Colonic mucosa (tissue), 4 donors: ENCODE results near the gene CDH3. TPM values are rescaled to one million over a fixed set of nuclear protein-coding genes. Genes with fewer than 3 reads are reported as not detected.

Source experiments
- DNase-seq: peaks from one replicate; pipeline ENCODE4 v3.0.0-alpha.2; 2020
- H3K27ac ChIP-seq: fragments of 200-600 bp; one replicate; pipeline ENCODE4 v1.8.0; 2021
- H3K27me3 ChIP-seq: fragments of 200-600 bp; one replicate; pipeline ENCODE4 v1.8.0; 2021
- H3K36me3 ChIP-seq: fragments of 200-600 bp; one replicate; pipeline ENCODE4 v1.8.0; 2021
- H3K4me1 ChIP-seq: fragments of 200-600 bp; one replicate; pipeline ENCODE4 v1.8.0; 2021; ENCODE audit warnings: mild to moderate bottlenecking
- H3K4me3 ChIP-seq: fragments of 200-600 bp; one replicate; pipeline ENCODE4 v1.8.0; 2021
- H3K9ac ChIP-seq, 2 donors: one replicate each; pipeline ENCODE4 v1.7.0; 2013; ENCODE audit warnings: control low read depth in 2 of 2, low read depth in 2 of 2, low read length in 2 of 2
- H3K9me3 ChIP-seq: fragments of 200-600 bp; one replicate; pipeline ENCODE4 v1.8.0; 2021
- CTCF ChIP-seq: fragments of 200-600 bp; IDR thresholded peaks from one replicate; pipeline ENCODE4 v1.8.0; 2022; ENCODE audit warnings: antibody characterized with exemption, mild to moderate bottlenecking
- intact Hi-C: fragments of 100-400 bp; cut with DNase I; formaldehyde crosslinking; loops from one replicate; pipeline ENCODE4 v1.14.1; 2022
- total RNA-seq, 2 donors: library from RNA; stranded (reverse); fragmentation: NEBNext Ultra II Directional in 1 of 2; extraction: Animal tissue kit (Norgen Biotek cat#: 25700) in 1 of 2; gene quantifications; one replicate each; pipeline ENCODE4 v1.2.1, GENCODE V29; 2021
- donor health status: healthy.
- donor health status: DM: no; HTN: no; CAD: no.
- donor health status: DM: no; HTN: no; CAD: no.

Gene CDH3
- total RNA-seq, 2 donors from 2014 or later: 3.6 to 3.9 TPM

GRCh38 chr16:68685685-68686478 is 40.8 kb downstream of the CDH3 start:
- no peak for TF ChIP-seq CTCF
- no peak for DNase-seq
- no peaks in the 10 kb centered on the region for H3K36me3 ChIP-seq

GRCh38 chr16:68686905-68687304 is 41.8 kb downstream of the CDH3 start:
- Histone ChIP-seq H3K27ac (no peak overlapping the region), H3K9me3 (no peaks in the 10 kb centered on the region), H3K9ac (no peak overlapping the region), H3K4me3 (no peak overlapping the region), H3K4me1 (no peaks in the 10 kb centered on the region), H3K27me3 (no peaks in the 10 kb centered on the region), H3K36me3 (no peaks in the 10 kb centered on the region)
- TF ChIP-seq CTCF: no peak
- intact Hi-C loops: no loop called here
- no peak for DNase-seq

More at GRCh38 chr16:68685685-68686478, 40.8 kb downstream of the CDH3 start:
- intact Hi-C loops: no loop called here
- no peaks in the 10 kb centered on the region for H3K4me1 ChIP-seq
- no peak overlapping the region for H3K9ac ChIP-seq
- no peaks in the 10 kb centered on the region for H3K27me3 ChIP-seq
- no peaks in the 10 kb centered on the region for H3K9me3 ChIP-seq
- H3K27ac ChIP-seq: no peak overlapping the region
- no peak overlapping the region for H3K4me3 ChIP-seq

GRCh38 chr16:68689921-68690320 is 44.8 kb downstream of the CDH3 start:
- intact Hi-C loops: loop anchor here (10.0 kb wide), 1 partner anchor 155 kb away; the partner anchor contains the start of gene ZFP90
- no peak for TF ChIP-seq CTCF
- Histone ChIP-seq H3K27me3 (no peaks in the 10 kb centered on the region), H3K4me1 (no peaks in the 10 kb centered on the region), H3K36me3 (no peaks in the 10 kb centered on the region), H3K27ac (no peak overlapping the region), H3K9ac (no peak overlapping the region), H3K9me3 (no peaks in the 10 kb centered on the region), H3K4me3 (no peak overlapping the region)
- DNase-seq: no peak

- H3K36me3 ChIP-seq: no peaks in the 10 kb centered on the region
- no peak for DNase-seq
- no peak overlapping the region for H3K4me3 ChIP-seq
- no peak overlapping the region for H3K9ac ChIP-seq
- intact Hi-C loops: loop anchor here (10.0 kb wide), 1 partner anchor 161 kb away; the partner anchor contains the start of gene ZFP90
- no peak for TF ChIP-seq CTCF
- H3K9me3 ChIP-seq: no peaks in the 10 kb centered on the region
- H3K4me1 ChIP-seq: no peaks in the 10 kb centered on the region
- no peak overlapping the region for H3K27ac ChIP-seq
- no peaks in the 10 kb centered on the region for H3K27me3 ChIP-seq
Measured at GRCh38 chr16:68695575-68695974, 50.5 kb downstream of the CDH3 start.

GRCh38 chr16:68696514-68696913 is 51.4 kb downstream of the CDH3 start:
- Histone ChIP-seq H3K4me1 (no peaks in the 10 kb centered on the region), H3K4me3 (no peak overlapping the region), H3K27ac (no peak overlapping the region), H3K36me3 (no peaks in the 10 kb centered on the region), H3K9me3 (no peaks in the 10 kb centered on the region), H3K9ac (no peak overlapping the region), H3K27me3 (no peaks in the 10 kb centered on the region)
- intact Hi-C loops: loop anchor here (10.0 kb wide), 1 partner anchor 162 kb away; the partner anchor contains the start of gene ZFP90
- peak; percentile 65 for DNase-seq
- TF ChIP-seq CTCF: no peak
